Loucy (cell line): ENCODE data around the gene NDUFAF5.

Experiments used
- EZH2phosphoT487 ChIP-seq: fragments of 200-600 bp; IDR thresholded peaks from 2 replicates; pipeline ENCODE4 v1.6.1; 2018; ENCODE audit warnings: antibody characterized with exemption, mild to moderate bottlenecking, moderate library complexity, borderline replicate concordance
- TF ChIP-seq, protein P1 (sequence below): fragments of 200-600 bp; sonication (generic); conservative IDR thresholded peaks from 2 replicates; pipeline ENCODE4 v1.5.1; 2014; ENCODE audit warnings: mild to moderate bottlenecking, antibody characterized with exemption, low read length

DNA sequence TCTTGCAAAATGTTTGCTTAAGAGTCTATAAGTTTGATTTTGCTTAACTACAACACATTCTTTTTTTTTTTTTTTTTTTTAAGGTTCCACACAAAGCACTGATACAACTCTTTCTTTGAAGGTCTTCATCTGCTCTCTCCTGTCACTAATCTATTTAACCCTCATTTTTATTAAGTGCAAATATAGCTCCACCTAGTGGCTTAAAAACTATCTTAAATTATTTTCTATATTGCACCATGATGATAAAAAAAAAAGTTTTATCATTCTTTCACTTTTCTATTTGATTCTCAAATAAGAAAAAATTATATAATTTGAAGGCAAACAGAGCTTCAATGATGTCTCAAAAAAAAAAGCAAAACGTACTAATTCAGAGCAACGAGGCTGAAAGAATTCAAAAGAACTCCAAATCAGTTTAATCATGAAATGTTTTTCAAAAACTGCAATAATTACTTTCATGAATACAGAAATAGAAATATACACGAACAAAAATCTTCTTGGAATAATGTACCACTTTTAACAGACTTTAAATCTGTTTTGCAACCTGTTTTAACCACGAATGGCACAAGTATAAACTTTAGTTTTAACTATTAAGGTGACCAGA lies 12.9 kb upstream of the NDUFAF5 start:
- TF ChIP-seq, protein P1, sequence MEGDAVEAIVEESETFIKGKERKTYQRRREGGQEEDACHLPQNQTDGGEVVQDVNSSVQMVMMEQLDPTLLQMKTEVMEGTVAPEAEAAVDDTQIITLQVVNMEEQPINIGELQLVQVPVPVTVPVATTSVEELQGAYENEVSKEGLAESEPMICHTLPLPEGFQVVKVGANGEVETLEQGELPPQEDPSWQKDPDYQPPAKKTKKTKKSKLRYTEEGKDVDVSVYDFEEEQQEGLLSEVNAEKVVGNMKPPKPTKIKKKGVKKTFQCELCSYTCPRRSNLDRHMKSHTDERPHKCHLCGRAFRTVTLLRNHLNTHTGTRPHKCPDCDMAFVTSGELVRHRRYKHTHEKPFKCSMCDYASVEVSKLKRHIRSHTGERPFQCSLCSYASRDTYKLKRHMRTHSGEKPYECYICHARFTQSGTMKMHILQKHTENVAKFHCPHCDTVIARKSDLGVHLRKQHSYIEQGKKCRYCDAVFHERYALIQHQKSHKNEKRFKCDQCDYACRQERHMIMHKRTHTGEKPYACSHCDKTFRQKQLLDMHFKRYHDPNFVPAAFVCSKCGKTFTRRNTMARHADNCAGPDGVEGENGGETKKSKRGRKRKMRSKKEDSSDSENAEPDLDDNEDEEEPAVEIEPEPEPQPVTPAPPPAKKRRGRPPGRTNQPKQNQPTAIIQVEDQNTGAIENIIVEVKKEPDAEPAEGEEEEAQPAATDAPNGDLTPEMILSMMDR = peak; percentile 63
- no peak for TF ChIP-seq EZH2phosphoT487
